ENCODE data around the gene SLC38A11.

SLC38A11 gene

GRCh38 chr2:164960159-164960558, 4.8 kb upstream of the SLC38A11 start:
- CTCF ChIA-PET: interaction anchor here (0.7 kb wide), 1 partner anchor 72 kb away, joined by 3 read pairs; no protein-coding TSS in a partner anchor
- Histone ChIP-seq H3K4me3 (ENCODE audit: low read depth, low read length) (no peak overlapping the region), H3K4me1 (ENCODE audit: control insufficient read depth, insufficient read depth, low read length) (no peaks in the 10 kb centered on the region), H3K27ac (ENCODE audit: extremely low read depth, low read depth, low read length) (no peak overlapping the region), H3K9me3 (ENCODE audit: control insufficient read depth, insufficient read depth, low read depth, low read length) (no peaks in the 10 kb centered on the region), H3K36me3 (ENCODE audit: control insufficient read depth in 2 of 2, insufficient read depth in 1 of 2, low read length in 2 of 2) (no peaks in the 10 kb centered on the region)
- POLR2A ChIA-PET: no interaction called here
- TF ChIP-seq ZNF335 (tag by site-specific recombination; conservative IDR thresholded peaks at IDR 0.05) (no peak), ZNF837 (tag by site-specific recombination; IDR thresholded peaks at IDR 0.05) (no peak), PRDM1 (tag by site-specific recombination; IDR thresholded peaks at IDR 0.05) (no peak), ZNF423 (tag by site-specific recombination; IDR thresholded peaks at IDR 0.05) (no peak), FEZF1 (tag by site-specific recombination; IDR thresholded peaks at IDR 0.05) (no peak), ZNF600 (tag by site-specific recombination; IDR thresholded peaks at IDR 0.05) (no peak), ZNF660 (tag by site-specific recombination; IDR thresholded peaks at IDR 0.05) (no peak), ZNF513 (tag by site-specific recombination; IDR thresholded peaks at IDR 0.05) (no peak)
- TF ChIP-seq, protein P1, sequence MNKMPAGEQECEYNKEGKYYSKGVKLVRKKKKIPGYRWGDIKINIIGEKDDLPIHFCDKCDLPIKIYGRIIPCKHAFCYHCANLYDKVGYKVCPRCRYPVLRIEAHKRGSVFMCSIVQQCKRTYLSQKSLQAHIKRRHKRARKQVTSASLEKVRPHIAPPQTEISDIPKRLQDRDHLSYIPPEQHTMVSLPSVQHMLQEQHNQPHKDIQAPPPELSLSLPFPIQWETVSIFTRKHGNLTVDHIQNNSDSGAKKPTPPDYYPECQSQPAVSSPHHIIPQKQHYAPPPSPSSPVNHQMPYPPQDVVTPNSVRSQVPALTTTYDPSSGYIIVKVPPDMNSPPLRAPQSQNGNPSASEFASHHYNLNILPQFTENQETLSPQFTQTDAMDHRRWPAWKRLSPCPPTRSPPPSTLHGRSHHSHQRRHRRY (tag by site-specific recombination; IDR thresholded peaks at IDR 0.05): no peak

DNA sequence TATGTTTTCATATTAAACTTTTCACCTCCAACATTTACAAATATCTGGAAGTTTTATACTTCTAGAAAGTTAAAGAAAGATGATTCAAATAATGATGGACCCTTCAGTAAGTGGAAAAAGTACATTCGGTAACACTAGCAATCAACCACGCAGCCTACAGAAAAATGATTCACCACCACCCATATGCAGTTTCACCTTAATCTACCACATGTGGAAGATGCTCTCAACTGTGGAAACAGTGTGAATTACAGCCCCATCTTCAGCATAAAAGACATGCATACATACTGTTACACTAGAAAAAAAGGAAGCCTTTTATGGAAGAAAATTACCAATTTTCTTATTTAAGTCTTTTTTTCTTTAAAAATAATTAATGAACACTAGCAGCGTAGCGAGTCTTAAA, 1.1 kb downstream of the SLC38A11 start:
- Histone ChIP-seq H3K4me1 (ENCODE audit: control insufficient read depth, insufficient read depth, low read length) (no peaks in the 10 kb centered on the region), H3K4me3 (ENCODE audit: low read depth, low read length) (no peak overlapping the region), H3K36me3 (ENCODE audit: control insufficient read depth in 2 of 2, insufficient read depth in 1 of 2, low read length in 2 of 2) (no peaks in the 10 kb centered on the region), H3K9me3 (ENCODE audit: control insufficient read depth, insufficient read depth, low read depth, low read length) (no peaks in the 10 kb centered on the region), H3K27ac (ENCODE audit: extremely low read depth, low read depth, low read length) (no peak overlapping the region)
- ChIA-PET POLR2A (no interaction called here), CTCF (interaction anchor here (0.7 kb wide), 1 partner anchor 53 kb away, joined by 3 read pairs; no protein-coding TSS in a partner anchor)
- TF ChIP-seq SETDB1 (IDR thresholded peaks at IDR 0.05; ENCODE audit: insufficient read length, low read length) (no peak), MZF1 (tag by site-specific recombination; IDR thresholded peaks at IDR 0.05; ENCODE audit: borderline replicate concordance) (no peak), GLIS2 (tag by site-specific recombination; IDR thresholded peaks at IDR 0.05) (no peak), ZNF341 (tag by site-specific recombination; IDR thresholded peaks at IDR 0.05; ENCODE audit: low read depth) (no peak), ZNF514 (tag by site-specific recombination; IDR thresholded peaks at IDR 0.05) (no peak), ZSCAN16 (tag by site-specific recombination; IDR thresholded peaks at IDR 0.05) (no peak), ZNF530 (tag by site-specific recombination; IDR thresholded peaks at IDR 0.05; ENCODE audit: low read depth) (no peak), ZNF626 (tag by site-specific recombination; IDR thresholded peaks at IDR 0.05) (no peak), ZNF112 (tag by site-specific recombination; IDR thresholded peaks at IDR 0.05) (no peak), ZFP41 (tag by site-specific recombination; IDR thresholded peaks at IDR 0.05; ENCODE audit: borderline replicate concordance) (no peak)
- TF ChIP-seq, protein P2, sequence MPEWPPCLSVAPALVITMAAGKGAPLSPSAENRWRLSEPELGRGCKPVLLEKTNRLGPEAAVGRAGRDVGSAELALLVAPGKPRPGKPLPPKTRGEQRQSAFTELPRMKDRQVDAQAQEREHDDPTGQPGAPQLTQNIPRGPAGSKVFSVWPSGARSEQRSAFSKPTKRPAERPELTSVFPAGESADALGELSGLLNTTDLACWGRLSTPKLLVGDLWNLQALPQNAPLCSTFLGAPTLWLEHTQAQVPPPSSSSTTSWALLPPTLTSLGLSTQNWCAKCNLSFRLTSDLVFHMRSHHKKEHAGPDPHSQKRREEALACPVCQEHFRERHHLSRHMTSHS (tag by site-specific recombination; IDR thresholded peaks at IDR 0.05): no peak
- TF ChIP-seq, protein P3, sequence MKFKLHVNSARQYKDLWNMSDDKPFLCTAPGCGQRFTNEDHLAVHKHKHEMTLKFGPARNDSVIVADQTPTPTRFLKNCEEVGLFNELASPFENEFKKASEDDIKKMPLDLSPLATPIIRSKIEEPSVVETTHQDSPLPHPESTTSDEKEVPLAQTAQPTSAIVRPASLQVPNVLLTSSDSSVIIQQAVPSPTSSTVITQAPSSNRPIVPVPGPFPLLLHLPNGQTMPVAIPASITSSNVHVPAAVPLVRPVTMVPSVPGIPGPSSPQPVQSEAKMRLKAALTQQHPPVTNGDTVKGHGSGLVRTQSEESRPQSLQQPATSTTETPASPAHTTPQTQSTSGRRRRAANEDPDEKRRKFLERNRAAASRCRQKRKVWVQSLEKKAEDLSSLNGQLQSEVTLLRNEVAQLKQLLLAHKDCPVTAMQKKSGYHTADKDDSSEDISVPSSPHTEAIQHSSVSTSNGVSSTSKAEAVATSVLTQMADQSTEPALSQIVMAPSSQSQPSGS (tag by site-specific recombination; IDR thresholded peaks at IDR 0.05; ENCODE audit: low read depth): no peak
